ENCODE results near the gene CCNF.

CCNF gene

DNA sequence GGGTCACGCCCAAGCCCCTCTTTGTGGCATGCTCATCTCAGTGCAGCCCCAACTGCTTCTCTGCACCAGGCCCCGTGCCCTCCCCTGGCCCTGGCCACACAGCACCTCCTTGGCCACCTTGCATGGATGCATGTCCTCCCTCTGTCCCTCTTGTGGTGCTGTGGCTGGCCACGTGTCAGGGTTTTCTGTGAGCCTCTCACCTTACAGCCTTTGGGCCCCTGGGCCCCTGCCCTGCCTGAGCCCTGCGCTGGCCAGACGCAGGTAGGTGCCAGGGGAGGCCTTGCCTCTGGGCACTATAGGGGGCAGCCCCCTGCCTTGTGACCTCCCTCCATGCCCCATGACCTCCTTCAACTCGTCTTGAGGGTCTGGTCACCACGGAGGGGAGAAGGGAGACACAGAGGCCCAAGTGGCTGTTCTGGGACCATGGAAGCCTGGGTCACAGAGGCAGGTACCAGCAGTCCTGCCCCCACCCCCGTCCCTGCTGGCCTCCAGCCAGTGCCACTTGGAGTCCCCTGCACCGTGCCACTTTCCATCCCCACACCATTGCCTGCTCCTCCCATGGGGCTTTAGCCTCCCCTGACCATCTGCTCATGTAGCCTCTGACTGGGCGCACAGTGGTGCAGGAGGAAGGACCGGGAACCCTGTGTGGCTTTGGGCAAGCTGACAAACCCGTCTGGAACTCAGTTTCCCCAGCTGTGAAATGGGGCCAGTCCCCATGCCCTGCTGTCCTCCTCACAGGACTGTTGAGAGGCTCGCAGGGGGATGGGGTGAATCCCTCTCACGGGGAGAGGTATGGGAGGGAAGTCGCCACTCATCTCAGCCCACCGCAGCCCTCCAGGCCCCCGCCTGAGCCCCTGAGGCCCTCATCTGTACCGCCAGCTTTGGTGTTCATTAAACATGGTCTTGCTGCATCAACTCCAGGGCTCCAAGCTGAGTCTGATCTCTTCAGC, 73.0 kb downstream of the CCNF start:
- no peak for DNase-seq (ENCODE audit: low spot score)

DNA sequence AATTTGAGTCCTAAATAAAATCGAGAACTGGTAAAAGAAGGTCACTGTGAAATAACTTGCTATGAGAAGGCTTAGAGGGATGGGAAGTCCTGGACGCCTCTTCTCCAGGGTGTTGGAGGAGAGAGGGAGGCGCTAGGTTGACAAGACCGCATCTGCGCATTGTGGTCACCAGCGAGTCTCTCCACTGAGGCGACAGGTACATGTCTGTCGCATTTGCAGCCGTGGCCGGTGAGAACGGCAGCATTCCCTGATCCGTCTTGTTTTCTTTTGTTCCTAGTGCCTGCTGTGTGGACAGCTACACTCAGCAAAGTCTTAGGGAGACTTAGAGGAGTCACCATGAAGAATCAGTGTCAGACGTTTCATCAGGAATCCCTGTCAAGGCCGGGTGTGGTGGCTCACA, 76.4 kb downstream of the CCNF start:
- DNase-seq (ENCODE audit: low spot score) = no peak

DNA sequence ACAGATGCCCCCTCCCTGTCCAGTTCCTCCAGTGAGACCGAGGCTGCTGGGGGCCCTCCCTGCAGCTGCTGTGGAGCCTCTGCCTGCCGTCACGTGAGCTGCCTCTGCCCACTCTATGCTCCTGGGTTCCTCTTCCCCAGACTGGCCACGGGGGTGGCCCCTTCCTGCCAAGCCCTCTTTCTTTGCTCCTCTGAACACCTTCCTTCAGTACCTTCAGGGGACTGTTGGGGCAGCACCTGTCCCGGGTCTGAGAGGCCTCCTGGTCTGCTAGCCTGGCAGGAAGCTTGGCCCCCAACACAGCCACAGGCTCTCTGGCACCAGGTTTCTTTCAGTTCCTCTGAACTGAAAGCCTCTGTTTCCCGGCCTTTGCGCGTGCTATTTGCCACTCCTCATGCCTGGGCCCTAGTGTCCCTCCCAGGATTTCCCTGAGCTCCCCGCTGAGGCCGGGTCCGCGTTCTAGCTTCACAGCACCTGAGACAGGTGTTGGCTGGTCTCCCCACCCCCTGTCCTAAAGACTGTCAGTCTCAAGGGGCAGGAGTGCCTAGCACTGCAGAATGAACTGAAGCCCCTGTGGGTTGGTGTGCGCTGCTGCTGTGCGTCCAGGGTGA, 77.9 kb downstream of the CCNF start:
- no peak for DNase-seq (ENCODE audit: low spot score)

DNA sequence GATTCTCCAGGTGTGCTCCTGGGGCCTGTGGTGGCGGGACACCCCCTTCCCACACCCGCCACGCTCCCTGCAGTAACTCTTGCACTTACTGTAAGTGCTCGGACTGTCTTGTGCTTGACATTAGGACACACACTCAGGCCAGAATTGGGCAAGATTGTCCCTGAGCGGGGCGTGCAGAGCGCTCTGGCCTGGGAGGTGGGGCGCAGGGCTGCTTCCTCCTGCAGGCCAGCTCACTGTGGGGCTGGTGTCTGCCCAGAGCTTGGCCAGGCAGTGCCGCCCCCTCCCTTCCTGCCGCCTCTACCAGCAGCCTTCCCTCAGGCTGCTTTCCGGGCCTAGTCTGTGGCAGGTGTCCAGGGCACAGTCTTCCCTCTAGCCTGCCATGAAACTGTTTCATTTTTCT, 78.4 kb downstream of the CCNF start:
- DNase-seq (ENCODE audit: low spot score) = no peak

Data from hematopoietic multipotent progenitor cell treated with erythropoietin and hydrocortisone succinate and interleukin-3 and kit ligand, for 15 days (in vitro differentiated cells).